H9 (cell line): ENCODE measurements around the gene KLK1. TPM values are rescaled to one million over a fixed set of nuclear protein-coding genes. Genes with fewer than 3 reads are reported as not detected.

ENCODE experiments used
- DNase-seq: peaks from one replicate; pipeline ENCODE4 v3.0.0-alpha.2; 2017
- H2AFZ ChIP-seq: one replicate; pipeline ENCODE4 v1.6.1; 2013; ENCODE audit warnings: mild to moderate bottlenecking, low read length, control low read depth, moderate library complexity
- H2AK5ac ChIP-seq: 2 replicates; pipeline ENCODE4 v1.6.1; 2013; ENCODE audit warnings: low read length, control low read depth, mixed read lengths; ENCODE audit not compliant: insufficient read length
- H2BK120ac ChIP-seq: one replicate; pipeline ENCODE4 v1.6.1; 2013; ENCODE audit warnings: low read depth, mild to moderate bottlenecking, low read length, control low read depth, inconsistent platforms; ENCODE audit not compliant: poor library complexity, severe bottlenecking
- H2BK12ac ChIP-seq: 2 replicates; pipeline ENCODE4 v1.6.1; 2013; ENCODE audit warnings: low read length, control low read depth, mixed read lengths, low read depth; ENCODE audit not compliant: insufficient read length
- H2BK15ac ChIP-seq: 2 replicates; pipeline ENCODE4 v1.6.1; 2013; ENCODE audit warnings: low read depth, low read length, control low read depth
- H2BK20ac ChIP-seq: one replicate; pipeline ENCODE4 v1.6.1; 2013; ENCODE audit warnings: low read depth, mild to moderate bottlenecking, low read length, control low read depth, inconsistent platforms; ENCODE audit not compliant: poor library complexity, severe bottlenecking
- H2BK5ac ChIP-seq: 2 replicates; pipeline ENCODE4 v1.6.1; 2013; ENCODE audit warnings: low read length, control low read depth, mixed read lengths; ENCODE audit not compliant: insufficient read length
- H3K14ac ChIP-seq: 2 replicates; pipeline ENCODE4 v1.6.1; 2013; ENCODE audit warnings: low read length, control low read depth; ENCODE audit not compliant: insufficient read depth
- H3K18ac ChIP-seq: 2 replicates; pipeline ENCODE4 v1.6.1; 2013; ENCODE audit warnings: low read depth, mild to moderate bottlenecking, mixed read lengths, low read length, control low read depth; ENCODE audit not compliant: insufficient read length
- H3K23ac ChIP-seq: 2 replicates; pipeline ENCODE4 v1.6.1; 2013; ENCODE audit warnings: low read length, control low read depth, mixed read lengths, low read depth; ENCODE audit not compliant: insufficient read length
- H3K23me2 ChIP-seq: 2 replicates; pipeline ENCODE4 v1.6.1; 2013; ENCODE audit warnings: low read depth, mild to moderate bottlenecking, mixed read lengths, low read length, control low read depth; ENCODE audit not compliant: insufficient read length, poor library complexity, severe bottlenecking
- H3K27ac ChIP-seq: 2 replicates; pipeline ENCODE4 v1.5.1; 2013; ENCODE audit warnings: low read length, control low read depth, mixed read lengths, low read depth; ENCODE audit not compliant: insufficient read length
- H3K27me3 ChIP-seq: 2 replicates; pipeline ENCODE4 v1.6.1; 2013; ENCODE audit warnings: low read length, control low read depth, inconsistent platforms; ENCODE audit not compliant: insufficient read depth
- H3K4ac ChIP-seq: 2 replicates; pipeline ENCODE4 v1.6.1; 2013; ENCODE audit warnings: low read depth, mild to moderate bottlenecking, control low read depth, inconsistent platforms, low read length, moderate library complexity
- H3K4me1 ChIP-seq: 2 replicates; pipeline ENCODE4 v1.6.1; 2013; ENCODE audit warnings: low read length, control low read depth, inconsistent platforms; ENCODE audit not compliant: insufficient read depth
- H3K4me2 ChIP-seq: 2 replicates; pipeline ENCODE4 v1.6.1; 2013; ENCODE audit warnings: low read length, control low read depth, mixed read lengths; ENCODE audit not compliant: insufficient read length, insufficient read depth
- H3K56ac ChIP-seq: 2 replicates; pipeline ENCODE4 v1.6.1; 2013; ENCODE audit warnings: low read depth, mild to moderate bottlenecking, mixed read lengths, low read length, control low read depth; ENCODE audit not compliant: insufficient read length
- H3K79me1 ChIP-seq: 2 replicates; pipeline ENCODE4 v1.6.1; 2013; ENCODE audit warnings: low read depth, mild to moderate bottlenecking, moderate library complexity, low read length, control low read depth, inconsistent platforms; ENCODE audit not compliant: insufficient read depth, poor library complexity, severe bottlenecking
- H3K79me2 ChIP-seq: 2 replicates; pipeline ENCODE4 v1.6.1; 2013; ENCODE audit warnings: low read length, control low read depth, inconsistent platforms; ENCODE audit not compliant: insufficient read depth
- H3K9ac ChIP-seq: 2 replicates; pipeline ENCODE4 v1.6.1; 2013; ENCODE audit warnings: low read length, control low read depth, mixed read lengths; ENCODE audit not compliant: insufficient read length; ENCODE audit errors: extremely low read depth
- H3K9me3 ChIP-seq: one replicate; pipeline ENCODE4 v1.6.1; 2013; ENCODE audit warnings: low read depth, low read length, inconsistent platforms; ENCODE audit not compliant: control insufficient read depth
- H3T11ph ChIP-seq: one replicate; pipeline ENCODE4 v1.6.1; 2013; ENCODE audit warnings: mild to moderate bottlenecking, low read length, control low read depth, inconsistent platforms
- H4K20me1 ChIP-seq: one replicate; pipeline ENCODE4 v1.6.1; 2013; ENCODE audit not compliant: control insufficient read depth, insufficient read length, insufficient read depth
- H4K5ac ChIP-seq: 2 replicates; pipeline ENCODE4 v1.6.1; 2013; ENCODE audit warnings: low read depth, mild to moderate bottlenecking, mixed read lengths, low read length, control low read depth; ENCODE audit not compliant: insufficient read length
- H4K8ac ChIP-seq: replicated peaks from 2 replicates; pipeline ENCODE4 v1.6.1; 2013; ENCODE audit warnings: low read length, control low read depth, mixed read lengths, low read depth; ENCODE audit not compliant: insufficient read length
- H4K91ac ChIP-seq: 2 replicates; pipeline ENCODE4 v1.6.1; 2013; ENCODE audit warnings: low read depth, mild to moderate bottlenecking, moderate library complexity, mixed read lengths, low read length, control low read depth; ENCODE audit not compliant: insufficient read length
- H3K27ac Mint-ChIP-seq, 3 experiments: 2 replicates in 2 of 3; 3 replicates in 1 of 3; pipeline ENCODE4 v1.8.0; 2020 to 2021; ENCODE audit warnings: mixed read lengths in 3 of 3, mild to moderate bottlenecking in 1 of 3, moderate library complexity in 1 of 3
- H3K27me3 Mint-ChIP-seq: 2 replicates; pipeline ENCODE4 v1.8.0; 2021; ENCODE audit warnings: low read depth, mild to moderate bottlenecking, moderate library complexity, mixed read lengths
- H3K36me3 Mint-ChIP-seq, 3 experiments: 2 replicates in 2 of 3; 3 replicates in 1 of 3; pipeline ENCODE4 v1.8.0; 2020 to 2021; ENCODE audit warnings: low read depth in 3 of 3, mixed read lengths in 3 of 3; ENCODE audit not compliant: insufficient read depth in 1 of 3
- H3K4me1 Mint-ChIP-seq, 2 experiments: 2 replicates each; pipeline ENCODE4 v1.8.0; 2020; ENCODE audit warnings: mixed read lengths in 2 of 2
- H3K4me3 Mint-ChIP-seq, 2 experiments: 2 replicates in 1 of 2; 3 replicates in 1 of 2; pipeline ENCODE4 v1.8.0; 2020 to 2021; ENCODE audit warnings: mild to moderate bottlenecking in 2 of 2, mixed read lengths in 2 of 2, moderate library complexity in 1 of 2
- H3K9me3 Mint-ChIP-seq, 2 experiments: 2 replicates in 1 of 2; 3 replicates in 1 of 2; pipeline ENCODE4 v1.8.0; 2020; ENCODE audit warnings: mild to moderate bottlenecking in 2 of 2, mixed read lengths in 2 of 2, moderate library complexity in 1 of 2
- WGBS: extraction: QIAGEN DNeasy Blood & Tissue Kit; methylation state at CpG from one replicate; pipeline ENCODE4 v1.1.7; 2013; ENCODE audit warnings: missing lambda C conversion rate, low lambda C conversion rate, mixed read lengths; ENCODE audit not compliant: insufficient read length; ENCODE audit errors: extremely low coverage; 5-methylcytosine and 5-hydroxymethylcytosine counted together
- total RNA-seq: library from RNA; stranded (reverse); gene quantifications from 2 replicates; pipeline ENCODE4 v1.2.1, GENCODE V29; 2021
- TF ChIP-seq, protein P1 (sequence below): fragments of 200-600 bp; sonication (generic); conservative IDR thresholded peaks from 3 replicates; pipeline ENCODE4 v1.8.0; 2021; ENCODE audit warnings: antibody characterized with exemption, mild to moderate bottlenecking

KLK1 gene
- total RNA-seq, 1 experiment from 2014 or later = 2.3 TPM

DNA sequence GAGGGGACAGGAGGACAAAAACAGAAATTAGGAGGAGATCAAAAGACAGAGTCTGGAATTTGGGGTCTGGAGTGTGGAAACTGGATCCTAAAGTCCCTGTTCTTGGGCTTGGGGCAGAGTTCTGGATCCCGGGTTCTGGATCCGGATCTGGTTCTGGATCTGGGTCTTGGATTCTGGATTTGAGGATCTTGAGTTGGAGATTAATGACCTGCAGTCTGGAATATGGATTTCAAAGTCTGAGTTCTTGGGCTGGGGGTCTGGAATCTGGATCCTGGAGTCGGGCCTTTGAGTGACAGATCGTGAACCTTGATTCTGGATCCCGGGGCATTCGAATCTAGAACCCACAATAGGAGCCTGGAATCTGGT, 10.2 kb upstream of the KLK1 start:
- H3K27ac ChIP-seq = no peak overlapping the region
- no peak overlapping the region for H2BK5ac ChIP-seq
- H3K79me2 ChIP-seq = no peaks in the 10 kb centered on the region
- peaks cover 4% of the 10 kb centered on the region for H3K23me2 ChIP-seq
- no peak overlapping the region for H3K18ac ChIP-seq
- H3K9ac ChIP-seq = no peak overlapping the region
- no peak overlapping the region for H3K4ac ChIP-seq
- H4K5ac ChIP-seq = no peak overlapping the region
- no peaks in the 10 kb centered on the region; a peak in 2 of 5 replicates for H3K9me3 Mint-ChIP-seq
- H3K9me3 ChIP-seq = no peaks in the 10 kb centered on the region
- no peak overlapping the region for H2AFZ ChIP-seq
- no peaks in the 10 kb centered on the region; the same call in 1 of the 2 replicates for H3K4me1 ChIP-seq
- no CpG with 5 or more reads among the region's 6 CpGs for WGBS
- no peaks in the 10 kb centered on the region for H4K20me1 ChIP-seq
- no peak overlapping the region for H2BK120ac ChIP-seq
- H4K91ac ChIP-seq = no peak overlapping the region
- H2BK15ac ChIP-seq = no peak overlapping the region
- no peak overlapping the region for H3K14ac ChIP-seq
- no peak overlapping the region for H3K56ac ChIP-seq
- no peaks in the 10 kb centered on the region; the same call in 1 of the 2 replicates for H3K27me3 ChIP-seq
- no peak overlapping the region for H3K4me2 ChIP-seq
- no peak overlapping the region for H3K23ac ChIP-seq
- DNase-seq = no peak
- H3K4me1 Mint-ChIP-seq = peaks cover 13 to 34% of the 10 kb centered on the region in 2 experiments
- no peak overlapping the region for H2AK5ac ChIP-seq
- no peak overlapping the region for H4K8ac ChIP-seq
- H3K79me1 ChIP-seq = no peaks in the 10 kb centered on the region
- peaks cover 62% of the 10 kb centered on the region for H3K27me3 Mint-ChIP-seq
- no peaks in the 10 kb centered on the region for H3K36me3 Mint-ChIP-seq
- H2BK12ac ChIP-seq = no peak overlapping the region
- H3T11ph ChIP-seq = no peak overlapping the region
- no peak overlapping the region for H2BK20ac ChIP-seq
- TF ChIP-seq, protein P1, sequence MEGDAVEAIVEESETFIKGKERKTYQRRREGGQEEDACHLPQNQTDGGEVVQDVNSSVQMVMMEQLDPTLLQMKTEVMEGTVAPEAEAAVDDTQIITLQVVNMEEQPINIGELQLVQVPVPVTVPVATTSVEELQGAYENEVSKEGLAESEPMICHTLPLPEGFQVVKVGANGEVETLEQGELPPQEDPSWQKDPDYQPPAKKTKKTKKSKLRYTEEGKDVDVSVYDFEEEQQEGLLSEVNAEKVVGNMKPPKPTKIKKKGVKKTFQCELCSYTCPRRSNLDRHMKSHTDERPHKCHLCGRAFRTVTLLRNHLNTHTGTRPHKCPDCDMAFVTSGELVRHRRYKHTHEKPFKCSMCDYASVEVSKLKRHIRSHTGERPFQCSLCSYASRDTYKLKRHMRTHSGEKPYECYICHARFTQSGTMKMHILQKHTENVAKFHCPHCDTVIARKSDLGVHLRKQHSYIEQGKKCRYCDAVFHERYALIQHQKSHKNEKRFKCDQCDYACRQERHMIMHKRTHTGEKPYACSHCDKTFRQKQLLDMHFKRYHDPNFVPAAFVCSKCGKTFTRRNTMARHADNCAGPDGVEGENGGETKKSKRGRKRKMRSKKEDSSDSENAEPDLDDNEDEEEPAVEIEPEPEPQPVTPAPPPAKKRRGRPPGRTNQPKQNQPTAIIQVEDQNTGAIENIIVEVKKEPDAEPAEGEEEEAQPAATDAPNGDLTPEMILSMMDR = no peak
- H3K27ac Mint-ChIP-seq = no peak overlapping the region
- H3K4me3 Mint-ChIP-seq = no peak overlapping the region; a peak in 1 of 5 replicates
